GM12878 (cell line): ENCODE results near the gene CNGA4.

ENCODE experiments used
- CBX5 ChIP-seq: sonication (generic); IDR thresholded peaks from 2 replicates; pipeline ENCODE4 v1.6.1; 2016; ENCODE audit warnings: low read depth, moderate library complexity, mild to moderate bottlenecking, inconsistent platforms
- GATAD2B ChIP-seq: fragments of 450-650 bp; conservative IDR thresholded peaks from 2 replicates; pipeline ENCODE4 v1.6.1; 2017; ENCODE audit warnings: low read depth, mild to moderate bottlenecking, moderate library complexity
- MAX ChIP-seq: IDR thresholded peaks from 2 replicates; pipeline ENCODE4 v1.6.1; 2012; ENCODE audit warnings: low read depth, low read length, improper control_type of control experiment
- NR2F1 ChIP-seq: fragments of 450-650 bp; conservative IDR thresholded peaks from 2 replicates; pipeline ENCODE4 v1.6.1; 2017; ENCODE audit warnings: mild to moderate bottlenecking
- RAD21 ChIP-seq: IDR thresholded peaks from 2 replicates; pipeline ENCODE4 v1.6.1; 2011; ENCODE audit warnings: mild to moderate bottlenecking, low read depth, low read length, moderate library complexity; ENCODE audit not compliant: insufficient read depth
- TF ChIP-seq, protein P1 (sequence below): IDR thresholded peaks from 2 replicates; pipeline ENCODE4 v1.6.1; 2011; ENCODE audit warnings: mild to moderate bottlenecking, low read depth, low read length, moderate library complexity; ENCODE audit not compliant: insufficient replicate concordance

GRCh38 chr11:6284250-6284649, 45.4 kb downstream of the CNGA4 start:
- TF ChIP-seq GATAD2B (no peak), CBX5 (no peak), RAD21 (no peak), MAX (no peak), NR2F1 (no peak)
- TF ChIP-seq, protein P1, sequence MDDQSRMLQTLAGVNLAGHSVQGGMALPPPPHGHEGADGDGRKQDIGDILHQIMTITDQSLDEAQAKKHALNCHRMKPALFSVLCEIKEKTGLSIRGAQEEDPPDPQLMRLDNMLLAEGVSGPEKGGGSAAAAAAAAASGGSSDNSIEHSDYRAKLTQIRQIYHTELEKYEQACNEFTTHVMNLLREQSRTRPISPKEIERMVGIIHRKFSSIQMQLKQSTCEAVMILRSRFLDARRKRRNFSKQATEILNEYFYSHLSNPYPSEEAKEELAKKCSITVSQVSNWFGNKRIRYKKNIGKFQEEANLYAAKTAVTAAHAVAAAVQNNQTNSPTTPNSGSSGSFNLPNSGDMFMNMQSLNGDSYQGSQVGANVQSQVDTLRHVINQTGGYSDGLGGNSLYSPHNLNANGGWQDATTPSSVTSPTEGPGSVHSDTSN: no peak
